HepG2 (cell line): ENCODE measurements around the gene PADI6. TPM values are rescaled to one million over a fixed set of nuclear protein-coding genes. Genes with fewer than 3 reads are reported as not detected.

Experiments used
- CEBPB ChIP-seq: IDR thresholded peaks from 2 replicates; pipeline ENCODE4 v1.6.1; 2011; ENCODE audit warnings: low read depth, low read length, improper control_type of control experiment, borderline replicate concordance
- CHD2 ChIP-seq: IDR thresholded peaks from 2 replicates; pipeline ENCODE4 v1.6.1; 2011; ENCODE audit warnings: low read depth, low read length, improper control_type of control experiment
- EED ChIP-seq: sonication (generic); formaldehyde crosslinking; IDR thresholded peaks from 2 replicates; pipeline ENCODE4 v1.5.0; 2020; ENCODE audit warnings: mild to moderate bottlenecking, missing genetic modification reagents
- GPN1 ChIP-seq: sonication (generic); formaldehyde crosslinking; IDR thresholded peaks from 2 replicates; pipeline ENCODE4 v1.5.1; 2020; ENCODE audit warnings: missing genetic modification reagents, borderline replicate concordance
- KLF12 ChIP-seq: sonication (generic); formaldehyde crosslinking; IDR thresholded peaks from 2 replicates; pipeline ENCODE4 v1.4.0; 2020; ENCODE audit warnings: missing genetic modification reagents, borderline replicate concordance
- NFKBIZ ChIP-seq: IDR thresholded peaks from 2 replicates; pipeline ENCODE4 v1.6.1; 2018; ENCODE audit warnings: missing genetic modification reagents, missing compliant biosample characterization
- PITX1 ChIP-seq: sonication (generic); formaldehyde crosslinking; IDR thresholded peaks from 2 replicates; pipeline ENCODE4 v1.5.1; 2020; ENCODE audit warnings: mild to moderate bottlenecking, missing genetic modification reagents
- SMAD3 ChIP-seq: sonication (generic); formaldehyde crosslinking; IDR thresholded peaks from 2 replicates; pipeline ENCODE4 v1.4.0; 2020; ENCODE audit warnings: missing genetic modification reagents
- SP4 ChIP-seq: sonication (generic); formaldehyde crosslinking; IDR thresholded peaks from 2 replicates; pipeline ENCODE4 v1.8.1; 2023; ENCODE audit warnings: mild to moderate bottlenecking, missing genetic modification reagents
- SRSF9 ChIP-seq: fragments of 200-400 bp; formaldehyde crosslinking; IDR thresholded peaks from 2 replicates; pipeline ENCODE4 v1.6.1; 2018; ENCODE audit warnings: borderline replicate concordance, mild to moderate bottlenecking, low read depth, low read length; ENCODE audit not compliant: insufficient read depth, poor library complexity, severe bottlenecking
- ZBTB14 ChIP-seq: sonication (generic); formaldehyde crosslinking; IDR thresholded peaks from 2 replicates; pipeline ENCODE4 v1.4.0; 2020; ENCODE audit warnings: missing genetic modification reagents
- ZKSCAN1 ChIP-seq: fragments of 150-350 bp; IDR thresholded peaks from 2 replicates; pipeline ENCODE4 v1.6.1; 2014; ENCODE audit warnings: low read length
- ZNF441 ChIP-seq: sonication (generic); formaldehyde crosslinking; IDR thresholded peaks from 2 replicates; pipeline ENCODE4 v1.7.0; 2021; ENCODE audit warnings: missing genetic modification reagents, borderline replicate concordance
- polyA plus RNA-seq, 8 experiments: library from polyadenylated mRNA; depleted of rRNA in 3 of 8; stranded (reverse) in 7 of 8; unstranded in 1 of 8; fragments of >200 nt; fragmentation: Illumina TruSeq in 4 of 8; extraction: Trizol in 4 of 8; gene quantifications; 2 replicates each; pipeline versions ENCODE4 v1.2.1 to v1.2.3, GENCODE V29; 2011 to 2016; ENCODE audit warnings: low read depth in 4 of 8, missing spikeins in 1 of 8, mixed read lengths in 1 of 8; ENCODE audit not compliant: insufficient read depth in 1 of 8
- total RNA-seq, 5 experiments: library from RNA; depleted of rRNA; stranded (reverse); fragments of >200 nt; fragmentation: Illumina TruSeq; extraction: Trizol; gene quantifications; 2 replicates each; pipeline ENCODE4 v1.2.3, GENCODE V29; 2016; ENCODE audit warnings: low read depth in 1 of 5
- TF ChIP-seq, protein P1 (sequence below): sonication (generic); formaldehyde crosslinking; IDR thresholded peaks from 2 replicates; pipeline ENCODE4 v1.5.1; 2020; ENCODE audit warnings: missing genetic modification reagents, mild to moderate bottlenecking, borderline replicate concordance
- TF ChIP-seq, protein P2 (sequence below): sonication (generic); formaldehyde crosslinking; conservative IDR thresholded peaks from 2 replicates; pipeline ENCODE4 v1.5.0; 2020; ENCODE audit warnings: missing genetic modification reagents
- TF ChIP-seq, protein P3 (sequence below): sonication (generic); formaldehyde crosslinking; IDR thresholded peaks from 2 replicates; pipeline ENCODE4 v1.4.0; 2020; ENCODE audit warnings: missing genetic modification reagents

PADI6 gene
- total and polyA plus RNA-seq, 2 of the 13 experiments (the other 11 are each of a cell fraction or from before 2014, with no cell fraction given), result not detected

DNA sequence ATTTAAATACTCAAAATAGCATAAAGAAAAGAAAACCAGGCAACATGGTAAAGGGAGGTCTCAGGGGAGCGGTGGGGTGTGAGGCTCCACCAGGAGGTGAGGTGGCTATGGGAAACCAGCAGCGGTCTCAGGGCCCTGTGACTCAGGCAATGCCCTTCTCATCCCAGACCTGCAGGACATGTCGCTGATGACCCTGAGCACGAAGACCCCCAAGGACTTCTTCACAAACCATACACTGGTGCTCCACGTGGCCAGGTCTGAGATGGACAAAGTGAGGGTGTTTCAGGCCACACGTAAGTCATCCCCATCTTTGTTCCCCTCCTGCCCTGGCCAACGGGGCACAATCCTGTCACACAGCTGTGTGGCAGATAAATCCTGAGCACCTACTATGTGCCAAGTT, 32.5 kb upstream of the PADI6 start (continued):
- TF ChIP-seq, protein P1, sequence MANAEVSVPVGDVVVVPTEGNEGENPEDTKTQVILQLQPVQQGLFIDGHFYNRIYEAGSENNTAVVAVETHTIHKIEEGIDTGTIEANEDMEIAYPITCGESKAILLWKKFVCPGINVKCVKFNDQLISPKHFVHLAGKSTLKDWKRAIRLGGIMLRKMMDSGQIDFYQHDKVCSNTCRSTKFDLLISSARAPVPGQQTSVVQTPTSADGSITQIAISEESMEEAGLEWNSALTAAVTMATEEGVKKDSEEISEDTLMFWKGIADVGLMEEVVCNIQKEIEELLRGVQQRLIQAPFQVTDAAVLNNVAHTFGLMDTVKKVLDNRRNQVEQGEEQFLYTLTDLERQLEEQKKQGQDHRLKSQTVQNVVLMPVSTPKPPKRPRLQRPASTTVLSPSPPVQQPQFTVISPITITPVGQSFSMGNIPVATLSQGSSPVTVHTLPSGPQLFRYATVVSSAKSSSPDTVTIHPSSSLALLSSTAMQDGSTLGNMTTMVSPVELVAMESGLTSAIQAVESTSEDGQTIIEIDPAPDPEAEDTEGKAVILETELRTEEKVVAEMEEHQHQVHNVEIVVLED (CRISPR knock-in tag), result no peak
- TF ChIP-seq ZNF441 (no peak), ZBTB14 (no peak), CEBPB (no peak), PITX1 (CRISPR knock-in tag) (no peak), KLF12 (CRISPR knock-in tag) (no peak), NFKBIZ (no peak), EED (no peak), GPN1 (CRISPR knock-in tag) (no peak), CHD2 (no peak), ZKSCAN1 (no peak), SRSF9 (no peak), SP4 (CRISPR knock-in tag) (no peak), SMAD3 (CRISPR knock-in tag) (no peak)
- TF ChIP-seq, protein P2, sequence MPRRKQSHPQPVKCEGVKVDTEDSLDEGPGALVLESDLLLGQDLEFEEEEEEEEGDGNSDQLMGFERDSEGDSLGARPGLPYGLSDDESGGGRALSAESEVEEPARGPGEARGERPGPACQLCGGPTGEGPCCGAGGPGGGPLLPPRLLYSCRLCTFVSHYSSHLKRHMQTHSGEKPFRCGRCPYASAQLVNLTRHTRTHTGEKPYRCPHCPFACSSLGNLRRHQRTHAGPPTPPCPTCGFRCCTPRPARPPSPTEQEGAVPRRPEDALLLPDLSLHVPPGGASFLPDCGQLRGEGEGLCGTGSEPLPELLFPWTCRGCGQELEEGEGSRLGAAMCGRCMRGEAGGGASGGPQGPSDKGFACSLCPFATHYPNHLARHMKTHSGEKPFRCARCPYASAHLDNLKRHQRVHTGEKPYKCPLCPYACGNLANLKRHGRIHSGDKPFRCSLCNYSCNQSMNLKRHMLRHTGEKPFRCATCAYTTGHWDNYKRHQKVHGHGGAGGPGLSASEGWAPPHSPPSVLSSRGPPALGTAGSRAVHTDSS, result no peak
- TF ChIP-seq, protein P3, sequence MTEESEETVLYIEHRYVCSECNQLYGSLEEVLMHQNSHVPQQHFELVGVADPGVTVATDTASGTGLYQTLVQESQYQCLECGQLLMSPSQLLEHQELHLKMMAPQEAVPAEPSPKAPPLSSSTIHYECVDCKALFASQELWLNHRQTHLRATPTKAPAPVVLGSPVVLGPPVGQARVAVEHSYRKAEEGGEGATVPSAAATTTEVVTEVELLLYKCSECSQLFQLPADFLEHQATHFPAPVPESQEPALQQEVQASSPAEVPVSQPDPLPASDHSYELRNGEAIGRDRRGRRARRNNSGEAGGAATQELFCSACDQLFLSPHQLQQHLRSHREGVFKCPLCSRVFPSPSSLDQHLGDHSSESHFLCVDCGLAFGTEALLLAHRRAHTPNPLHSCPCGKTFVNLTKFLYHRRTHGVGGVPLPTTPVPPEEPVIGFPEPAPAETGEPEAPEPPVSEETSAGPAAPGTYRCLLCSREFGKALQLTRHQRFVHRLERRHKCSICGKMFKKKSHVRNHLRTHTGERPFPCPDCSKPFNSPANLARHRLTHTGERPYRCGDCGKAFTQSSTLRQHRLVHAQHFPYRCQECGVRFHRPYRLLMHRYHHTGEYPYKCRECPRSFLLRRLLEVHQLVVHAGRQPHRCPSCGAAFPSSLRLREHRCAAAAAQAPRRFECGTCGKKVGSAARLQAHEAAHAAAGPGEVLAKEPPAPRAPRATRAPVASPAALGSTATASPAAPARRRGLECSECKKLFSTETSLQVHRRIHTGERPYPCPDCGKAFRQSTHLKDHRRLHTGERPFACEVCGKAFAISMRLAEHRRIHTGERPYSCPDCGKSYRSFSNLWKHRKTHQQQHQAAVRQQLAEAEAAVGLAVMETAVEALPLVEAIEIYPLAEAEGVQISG (CRISPR knock-in tag), result no peak
